ENCODE measurements around the gene IGSF3. TPM values are rescaled to one million over a fixed set of nuclear protein-coding genes. Genes with fewer than 3 reads are reported as not detected.

Gene IGSF3

Small RNA genes lying within 50 kb of the gene (small RNA-seq; reads per million reads assigned to genes)
- gene MIR320B1 (ENCODE audit: low read depth): not detected
- not detected for gene MIR548AC (ENCODE audit: low read depth)
